ENCODE measurements around the gene GHDC. TPM values are rescaled to one million over a fixed set of nuclear protein-coding genes. Genes with fewer than 3 reads are reported as not detected.
"Not testable (repeated sequence)": the region's sequence is repeated elsewhere in the genome, so short reads cannot be mapped to it uniquely, and the experiment has no call there.

Gene GHDC
- total RNA-seq, 1 experiment from 2014 or later = 1.1 TPM

GRCh38 chr17:42210046-42210445 is 15.8 kb upstream of the GHDC start:
- no peak for DNase-seq (ENCODE audit: low spot score)
- in situ Hi-C loops (cut with HindIII; ENCODE audit: low sequenced_read_pairs) = loop anchor here (25.0 kb wide), 1 partner anchor 102 kb away; no protein-coding TSS in a partner anchor

GRCh38 chr17:42206153-42206612 is 11.9 kb upstream of the GHDC start:
- DNase-seq (ENCODE audit: low spot score) = not testable (repeated sequence)
- in situ Hi-C loops (cut with HindIII; ENCODE audit: low sequenced_read_pairs) = loop anchor here (5.0 to 25.0 kb wide), 2 partner anchors 69 to 106 kb away; no protein-coding TSS in a partner anchor

GRCh38 chr17:42203354-42203753 is 9.1 kb upstream of the GHDC start:
- in situ Hi-C loops (cut with HindIII; ENCODE audit: low sequenced_read_pairs) = loop anchor here (25.0 kb wide), 1 partner anchor 109 kb away; no protein-coding TSS in a partner anchor

GRCh38 chr17:42202696-42203095 is 8.4 kb upstream of the GHDC start:
- in situ Hi-C loops (cut with HindIII; ENCODE audit: low sequenced_read_pairs) = loop anchor here (25.0 kb wide), 1 partner anchor 110 kb away; no protein-coding TSS in a partner anchor
- DNase-seq (ENCODE audit: low spot score) = no peak

More at GRCh38 chr17:42203354-42203753, 9.1 kb upstream of the GHDC start:
- DNase-seq (ENCODE audit: low spot score) = no peak

GRCh38 chr17:42202159-42202558 is 7.9 kb upstream of the GHDC start:
- no peak for DNase-seq (ENCODE audit: low spot score)
- in situ Hi-C loops (cut with HindIII; ENCODE audit: low sequenced_read_pairs) = loop anchor here (25.0 kb wide), 1 partner anchor 110 kb away; no protein-coding TSS in a partner anchor

- no peak for DNase-seq (ENCODE audit: low spot score)
- in situ Hi-C loops (cut with HindIII; ENCODE audit: low sequenced_read_pairs) = loop anchor here (25.0 kb wide), 1 partner anchor 111 kb away; no protein-coding TSS in a partner anchor
Observed at GRCh38 chr17:42201458-42201772, 7.1 kb upstream of the GHDC start.

GRCh38 chr17:42200706-42201457 is 6.6 kb upstream of the GHDC start:
- peak; percentile 81 for DNase-seq (ENCODE audit: low spot score)
- in situ Hi-C loops (cut with HindIII; ENCODE audit: low sequenced_read_pairs) = loop anchor here (25.0 kb wide), 1 partner anchor 111 kb away; no protein-coding TSS in a partner anchor

GRCh38 chr17:42199416-42200011 is 5.2 kb upstream of the GHDC start:
- no peak for DNase-seq (ENCODE audit: low spot score)
- in situ Hi-C loops (cut with HindIII; ENCODE audit: low sequenced_read_pairs) = loop anchor here (25.0 kb wide), 1 partner anchor 113 kb away; no protein-coding TSS in a partner anchor

- in situ Hi-C loops (cut with HindIII; ENCODE audit: low sequenced_read_pairs) = no loop called here
- DNase-seq (ENCODE audit: low spot score) = no peak
Observed at GRCh38 chr17:42198897-42199296, 4.6 kb upstream of the GHDC start.

GRCh38 chr17:42197564-42198156 is 3.4 kb upstream of the GHDC start:
- in situ Hi-C loops (cut with HindIII; ENCODE audit: low sequenced_read_pairs) = no loop called here
- DNase-seq (ENCODE audit: low spot score) = no peak

GRCh38 chr17:42193216-42193968 is 902 bp downstream of the GHDC start:
- DNase-seq (ENCODE audit: low spot score) = peak; percentile 24
- in situ Hi-C loops (cut with HindIII; ENCODE audit: low sequenced_read_pairs) = no loop called here

GRCh38 chr17:42192189-42193126 is 1.8 kb downstream of the GHDC start:
- no peak for DNase-seq (ENCODE audit: low spot score)
- in situ Hi-C loops (cut with HindIII; ENCODE audit: low sequenced_read_pairs) = no loop called here

GRCh38 chr17:42191275-42191608 is 3.1 kb downstream of the GHDC start:
- DNase-seq (ENCODE audit: low spot score) = no peak
- in situ Hi-C loops (cut with HindIII; ENCODE audit: low sequenced_read_pairs) = no loop called here

GRCh38 chr17:42190491-42191274 is 3.6 kb downstream of the GHDC start:
- DNase-seq (ENCODE audit: low spot score) = no peak
- in situ Hi-C loops (cut with HindIII; ENCODE audit: low sequenced_read_pairs) = no loop called here

GRCh38 chr17:42189651-42189965 is 4.7 kb downstream of the GHDC start:
- in situ Hi-C loops (cut with HindIII; ENCODE audit: low sequenced_read_pairs) = no loop called here
- no peak for DNase-seq (ENCODE audit: low spot score)

- in situ Hi-C loops (cut with HindIII; ENCODE audit: low sequenced_read_pairs) = no loop called here
- DNase-seq (ENCODE audit: low spot score) = peak; percentile 72
Observed at GRCh38 chr17:42188749-42189650, 5.3 kb downstream of the GHDC start.

GRCh38 chr17:42187833-42188232 is 6.5 kb downstream of the GHDC start:
- in situ Hi-C loops (cut with HindIII; ENCODE audit: low sequenced_read_pairs) = no loop called here
- DNase-seq (ENCODE audit: low spot score) = no peak
